GM18508 (cell line): ENCODE measurements around the gene PPP2R2B.

Source experiments
- ATAC-seq: cut with Tn5 transposase; IDR thresholded peaks from one replicate; pipeline ENCODE4 v1.9.1; 2021; ENCODE audit warnings: moderate number of reproducible peaks; ENCODE audit not compliant: insufficient read depth, unreplicated experiment

Gene PPP2R2B

DNA sequence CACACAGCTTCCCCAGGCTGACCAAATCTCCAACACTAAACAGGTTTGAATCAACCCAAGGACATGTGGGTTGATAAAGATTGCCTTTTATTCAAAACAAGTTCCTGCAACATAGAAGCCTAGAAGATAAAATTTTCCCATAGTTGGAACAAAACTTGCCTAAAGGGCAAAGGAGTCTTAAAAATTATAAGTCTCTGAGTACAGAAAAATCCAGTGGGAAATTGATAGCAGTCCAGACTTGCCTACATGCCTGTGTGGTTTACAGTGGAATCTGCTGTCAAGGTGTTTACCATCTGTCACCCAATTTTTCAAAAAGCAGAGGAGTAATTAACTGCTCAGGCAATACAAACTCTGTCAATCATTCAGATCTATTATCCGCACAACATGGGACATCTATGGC, 168.2 kb downstream of the PPP2R2B start:
- no peak for ATAC-seq

DNA sequence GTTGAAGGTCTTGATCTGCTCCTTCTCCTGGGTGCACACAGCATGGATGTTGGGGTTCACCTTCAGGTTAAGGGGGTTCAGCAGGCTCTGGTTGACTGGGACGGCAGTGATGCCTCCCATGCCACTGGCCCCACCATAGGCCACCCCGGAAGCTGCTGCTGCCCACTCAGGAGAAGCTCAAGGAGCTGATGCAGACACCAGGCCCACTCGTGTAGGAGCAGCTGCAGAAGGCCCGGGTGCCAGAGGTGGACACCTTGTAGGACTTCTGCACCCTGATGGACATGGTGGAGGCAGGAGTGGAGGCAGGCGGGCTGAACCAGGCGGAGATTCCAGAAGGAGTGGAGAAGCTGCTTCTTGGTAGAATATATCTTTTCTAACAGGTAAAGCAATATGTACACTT, 171.2 kb downstream of the PPP2R2B start:
- ATAC-seq = no peak

DNA sequence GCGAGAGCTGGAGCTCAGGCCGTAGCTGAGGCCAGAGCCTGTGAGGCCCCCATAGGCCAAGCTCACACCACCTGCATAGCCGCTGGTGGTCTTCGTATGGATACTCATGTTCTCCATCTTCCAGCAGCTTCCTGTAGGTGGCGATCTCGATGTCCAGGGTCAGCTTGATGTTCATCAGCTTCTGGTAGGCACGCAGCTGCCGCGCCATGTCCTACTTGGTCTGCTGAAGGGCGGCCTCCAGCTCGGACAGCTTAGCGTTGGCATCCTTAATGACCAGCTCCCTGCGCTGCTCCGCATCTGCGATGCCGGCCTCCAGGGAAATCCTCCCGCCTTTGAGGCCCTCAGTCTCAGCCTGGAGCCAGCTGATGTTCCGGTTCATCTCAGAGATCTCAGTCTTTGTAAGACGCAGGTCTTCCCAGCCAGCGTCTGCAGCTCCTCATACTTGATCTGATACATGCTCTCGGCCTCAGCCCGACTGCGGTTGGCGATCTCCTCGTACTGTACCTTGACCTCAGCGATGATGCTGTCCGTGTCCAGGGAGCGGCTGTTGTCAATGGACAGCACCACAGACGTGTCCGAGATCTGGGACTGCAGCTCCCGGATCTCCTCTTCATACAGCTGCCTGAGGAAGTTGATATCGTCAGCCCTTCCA, 172.1 kb downstream of the PPP2R2B start:
- no peak for ATAC-seq

DNA sequence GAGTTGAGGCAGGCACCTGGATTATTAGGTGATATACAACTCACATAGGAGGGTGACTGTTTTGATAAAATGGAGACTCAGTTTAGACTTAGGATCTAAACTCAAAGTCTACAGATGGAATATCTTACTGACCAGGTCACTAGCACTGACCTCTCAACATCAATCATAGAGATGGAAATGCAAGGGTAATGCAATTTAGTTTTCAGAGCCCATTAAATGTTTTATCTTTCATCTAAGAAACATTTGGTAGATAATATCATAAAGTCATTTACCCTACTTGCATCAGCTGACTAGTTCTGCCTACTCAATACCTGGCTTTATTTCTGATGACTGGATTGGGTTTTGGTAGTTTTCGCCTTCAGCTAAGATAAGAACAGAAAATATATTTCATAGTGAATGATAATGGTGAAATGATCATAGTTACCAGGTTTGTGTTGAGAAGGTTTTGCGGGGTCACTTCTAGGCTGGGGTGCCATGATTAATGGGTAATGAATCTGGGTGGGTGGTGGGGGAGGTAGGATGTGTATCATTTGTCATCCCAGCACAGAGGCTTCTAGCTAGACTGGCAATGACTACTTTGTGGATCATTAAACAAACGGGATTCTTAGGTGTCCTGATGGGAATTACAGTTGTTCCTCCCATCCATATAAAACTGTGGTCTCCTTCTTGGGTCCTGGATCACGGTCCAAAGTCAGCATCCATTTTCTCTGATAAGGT, 173.4 kb downstream of the PPP2R2B start:
- no peak for ATAC-seq

DNA sequence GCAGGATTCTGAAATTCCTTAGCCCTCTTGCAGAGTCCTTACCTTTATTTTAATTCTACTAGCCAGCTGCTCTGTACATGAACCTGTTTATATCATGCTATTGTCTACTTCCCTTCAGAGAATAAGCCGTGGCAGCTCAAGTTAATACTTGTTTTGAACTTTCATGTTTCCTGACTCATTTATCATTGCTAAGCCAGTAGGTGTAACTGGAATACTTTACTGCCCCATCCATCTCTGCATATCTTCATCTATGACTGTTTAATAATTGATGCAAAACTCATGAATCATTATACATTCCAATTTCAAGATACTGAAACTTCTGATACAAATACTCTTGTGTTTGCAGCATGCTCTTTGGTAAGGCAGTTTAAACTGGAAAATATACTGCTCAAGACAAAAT, 174.7 kb downstream of the PPP2R2B start:
- no peak for ATAC-seq

DNA sequence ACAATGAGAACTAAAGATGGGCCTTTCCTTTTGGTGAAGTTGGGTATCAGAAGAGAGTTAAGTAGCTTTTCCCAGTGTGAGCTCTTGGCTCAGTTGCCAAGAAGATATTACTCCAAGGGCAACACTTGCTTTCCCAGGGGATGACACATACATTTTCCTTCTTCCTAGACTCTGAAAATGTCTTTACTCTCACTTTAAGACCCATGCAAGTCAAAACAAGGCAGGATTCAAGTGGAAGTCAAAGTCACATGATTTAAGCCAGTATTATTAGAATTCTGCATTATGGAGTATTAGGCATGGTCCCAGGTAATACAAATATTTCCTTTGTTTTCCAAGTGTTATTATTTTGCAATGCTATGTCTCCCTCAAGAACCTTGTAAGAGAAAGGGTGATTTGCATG, 175.1 kb downstream of the PPP2R2B start:
- no peak for ATAC-seq

DNA sequence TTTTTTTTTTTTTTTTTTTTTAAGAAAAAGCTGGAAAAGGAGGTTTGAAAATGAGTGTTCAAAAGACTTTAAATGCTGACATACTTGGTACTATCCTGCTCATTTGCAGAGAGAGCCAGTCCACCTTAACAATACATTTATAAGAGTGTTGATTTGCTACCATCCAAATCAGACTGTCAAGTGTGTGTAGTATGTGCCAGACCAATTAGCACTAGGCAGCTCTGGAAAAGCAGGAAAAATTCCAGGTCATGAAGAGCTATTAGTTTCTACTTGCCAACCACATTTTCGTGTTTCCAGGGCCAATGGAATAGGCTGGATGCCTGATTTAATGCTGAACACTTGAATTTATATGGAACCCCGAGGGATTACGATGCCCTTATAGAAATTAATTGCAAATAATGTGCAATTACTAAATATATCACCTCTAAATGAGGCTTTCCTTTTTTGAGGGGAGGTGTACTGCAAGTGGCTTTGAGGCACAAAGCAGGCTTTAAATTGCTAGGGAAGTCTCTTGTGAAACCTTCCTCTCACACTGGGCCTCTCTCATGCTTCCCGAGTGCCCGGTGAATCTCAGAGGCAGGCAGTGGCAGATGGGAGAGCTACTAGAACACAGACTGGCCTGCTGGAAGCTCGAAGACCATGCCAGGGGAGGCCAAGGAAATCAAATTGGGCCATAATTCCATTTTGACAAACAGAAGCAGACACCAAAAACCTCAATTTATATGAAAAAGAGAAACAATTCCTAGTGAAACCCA, 178.7 kb downstream of the PPP2R2B start:
- no peak for ATAC-seq

DNA sequence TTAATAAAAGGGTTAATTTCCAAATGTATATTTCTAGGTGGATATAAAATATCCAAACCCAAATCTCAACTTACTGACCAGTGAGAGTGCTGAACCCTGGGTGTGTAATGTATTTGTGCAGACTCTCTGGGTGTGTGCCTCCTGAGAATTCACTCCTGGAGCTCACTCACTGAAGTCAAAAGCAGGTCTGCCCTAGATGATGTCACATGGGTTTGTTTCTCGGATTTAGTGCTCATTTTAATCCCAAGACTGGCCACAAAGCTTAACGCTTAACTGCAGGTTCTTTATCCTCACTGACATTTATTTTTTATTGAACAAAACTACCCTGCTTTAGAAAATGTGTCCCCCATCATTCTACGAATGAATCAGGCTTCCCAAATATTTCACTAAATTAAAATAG, 179.4 kb downstream of the PPP2R2B start:
- no peak for ATAC-seq

DNA sequence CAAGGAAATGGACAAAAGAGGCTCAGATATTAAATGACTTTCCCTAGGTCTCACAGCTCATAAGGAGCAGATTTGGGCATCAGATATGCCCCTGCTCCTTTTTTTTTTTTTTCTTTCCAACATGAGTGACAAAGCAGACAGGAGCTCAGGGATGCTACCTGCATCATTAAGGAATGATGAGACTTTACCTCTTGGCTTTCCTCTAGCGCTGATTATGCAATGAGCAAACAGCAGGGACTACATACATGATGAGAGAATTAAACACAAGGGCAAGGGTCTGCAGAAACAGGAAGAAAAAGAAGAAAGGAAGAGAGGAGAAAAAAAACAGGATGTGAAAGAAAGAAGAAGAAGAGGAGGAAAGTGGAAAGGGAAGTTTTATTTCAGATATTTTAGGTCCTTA, 179.9 kb downstream of the PPP2R2B start:
- no peak for ATAC-seq

DNA sequence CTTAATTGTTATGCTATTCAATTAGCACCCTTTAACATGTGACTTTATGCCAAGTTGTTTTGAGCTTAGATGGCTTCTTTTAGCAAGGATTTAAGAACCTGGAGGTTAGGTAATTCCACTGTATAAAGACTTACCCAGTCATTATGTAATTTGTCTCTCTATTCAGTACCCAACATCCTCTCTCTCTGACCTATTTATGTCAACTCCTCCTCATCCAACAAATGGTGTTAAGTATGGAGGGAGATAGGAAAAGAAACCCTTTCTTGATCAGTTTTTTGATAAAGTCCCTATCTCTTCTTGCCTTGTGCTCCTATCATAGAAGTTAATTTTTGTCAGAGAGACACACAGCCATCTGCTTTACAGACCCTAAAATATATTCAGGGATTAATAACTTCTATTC, 181.3 kb downstream of the PPP2R2B start:
- ATAC-seq = no peak

DNA sequence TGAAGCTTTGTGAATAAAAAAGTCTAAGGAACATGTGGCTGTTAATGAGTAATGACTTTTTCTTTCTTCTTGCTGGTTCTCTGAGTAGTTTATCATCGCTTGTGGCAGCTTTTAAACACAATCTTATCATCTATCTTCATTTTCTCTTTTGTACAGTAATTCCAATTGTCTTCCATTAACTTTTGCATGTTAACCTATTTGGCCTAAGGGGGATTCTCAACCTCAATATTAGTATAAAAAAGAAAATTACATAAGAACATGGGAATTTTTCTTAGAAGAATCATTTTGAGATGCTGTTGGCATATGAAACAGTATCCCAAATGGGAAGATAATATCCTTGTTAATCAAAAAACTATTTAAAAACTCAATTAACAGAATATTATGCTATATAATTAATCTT, 182.9 kb downstream of the PPP2R2B start:
- no peak for ATAC-seq

DNA sequence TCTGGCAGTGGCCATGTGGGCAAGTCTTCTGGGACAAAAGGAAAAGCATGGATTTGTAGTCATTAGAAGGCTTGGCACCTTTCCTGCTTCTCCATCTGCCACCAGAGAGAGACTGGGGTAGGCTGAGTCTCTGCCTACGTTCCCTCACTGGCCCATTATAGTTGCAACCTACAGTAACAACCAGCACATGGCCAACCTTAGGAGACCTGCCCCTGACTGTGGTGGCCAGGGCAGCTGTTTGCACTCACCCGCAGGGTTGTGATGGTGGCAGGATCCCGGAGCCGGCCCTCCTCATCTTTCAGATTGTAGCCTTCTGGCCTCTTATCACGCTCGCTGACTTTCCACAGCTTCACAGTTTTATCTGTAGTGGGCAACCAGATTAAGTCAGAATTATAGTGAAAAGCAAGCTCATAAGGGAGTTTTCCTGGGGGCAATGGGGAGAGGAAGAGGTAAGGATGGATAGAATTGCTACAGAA, 187.6 kb downstream of the PPP2R2B start:
- ATAC-seq = no peak

DNA sequence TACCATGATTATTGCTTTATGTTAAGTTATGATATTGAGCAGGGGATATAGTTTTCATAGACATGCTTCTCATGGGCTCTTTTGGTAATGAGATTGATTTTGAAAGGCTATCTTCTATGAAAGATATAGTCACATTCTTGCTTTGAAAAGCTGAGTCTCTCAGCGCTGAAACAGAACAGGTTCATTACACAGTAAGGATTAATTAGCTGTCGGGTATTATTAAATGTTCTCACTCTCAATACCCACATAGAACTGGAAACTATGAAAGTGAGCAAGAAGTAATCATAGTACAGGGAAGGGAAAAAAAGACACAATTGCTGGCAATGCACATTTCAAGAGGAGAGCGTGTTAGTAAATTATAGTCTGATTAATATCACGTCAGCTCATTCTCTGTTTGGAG, 190.9 kb downstream of the PPP2R2B start:
- no peak for ATAC-seq

DNA sequence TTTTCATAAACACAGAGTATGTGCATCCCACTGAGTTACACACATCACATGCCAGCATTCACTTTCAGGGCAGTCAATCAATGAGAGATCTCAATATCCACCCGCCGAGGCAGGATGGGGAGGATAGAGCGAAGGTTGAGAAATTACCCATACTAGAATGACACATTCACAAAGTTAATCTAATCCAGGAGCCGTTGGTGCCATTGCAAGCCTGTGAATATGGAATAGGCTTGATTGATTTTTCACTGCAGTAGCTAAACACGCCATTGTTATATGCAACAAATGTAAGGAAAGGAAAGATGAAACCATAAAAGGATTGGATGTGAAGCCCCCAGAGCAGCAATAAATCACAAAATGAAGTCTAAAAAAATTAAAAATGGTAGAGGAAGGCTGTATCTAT, 194.7 kb downstream of the PPP2R2B start:
- ATAC-seq = no peak

DNA sequence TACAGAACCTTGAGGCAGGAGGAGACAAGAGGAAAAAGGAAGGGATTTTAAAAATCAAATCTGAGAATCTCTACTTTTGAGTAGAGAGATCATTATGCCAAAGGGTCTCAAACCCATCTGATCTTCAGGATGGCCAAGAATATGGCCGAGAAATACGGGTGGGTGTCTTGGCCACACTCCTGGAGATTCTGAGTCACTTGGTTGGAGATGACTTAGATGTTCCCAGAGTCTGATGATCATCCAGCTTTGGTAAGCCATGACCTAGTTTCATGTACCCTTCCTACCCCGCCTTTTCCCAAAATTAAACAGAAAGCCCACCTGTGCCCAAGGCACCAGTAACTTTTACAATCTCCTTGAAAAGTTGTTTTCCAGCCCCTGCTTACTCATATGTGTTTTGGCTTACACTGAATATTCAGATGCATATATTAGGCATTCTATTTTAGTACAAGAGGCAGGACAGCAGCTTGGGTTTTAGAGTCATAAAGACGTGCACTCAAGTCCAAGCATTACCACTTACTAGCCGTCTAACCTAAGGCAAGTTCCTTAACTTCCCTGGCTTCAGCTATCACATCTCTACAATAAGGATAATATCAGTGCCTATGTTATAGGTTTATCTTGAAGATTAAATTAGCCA, 195.5 kb downstream of the PPP2R2B start:
- no peak for ATAC-seq

DNA sequence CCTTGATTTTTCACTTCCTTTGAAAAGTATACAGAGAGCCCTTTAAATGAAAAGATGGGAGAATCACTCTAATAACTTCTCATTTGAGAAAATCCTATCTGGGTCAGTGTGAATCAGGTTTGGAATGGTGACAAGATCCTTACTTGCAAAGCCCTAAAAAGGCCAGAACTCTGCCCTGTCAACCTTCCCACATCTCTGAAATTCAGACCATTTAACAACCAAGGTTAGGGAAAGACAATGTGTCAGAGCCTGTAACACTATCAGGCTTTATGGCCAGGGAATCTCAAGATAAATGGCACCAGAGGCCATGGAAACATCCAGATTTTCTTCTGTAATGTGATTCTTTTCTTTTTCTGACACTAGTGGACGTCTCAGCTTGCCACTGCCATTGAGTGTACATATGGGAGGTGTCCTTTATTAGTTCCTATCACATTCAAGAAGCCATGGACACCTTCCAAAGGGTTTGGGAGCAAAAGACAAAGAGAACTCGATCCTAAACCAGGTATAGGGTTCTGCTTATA, 196.9 kb downstream of the PPP2R2B start:
- ATAC-seq = no peak

DNA sequence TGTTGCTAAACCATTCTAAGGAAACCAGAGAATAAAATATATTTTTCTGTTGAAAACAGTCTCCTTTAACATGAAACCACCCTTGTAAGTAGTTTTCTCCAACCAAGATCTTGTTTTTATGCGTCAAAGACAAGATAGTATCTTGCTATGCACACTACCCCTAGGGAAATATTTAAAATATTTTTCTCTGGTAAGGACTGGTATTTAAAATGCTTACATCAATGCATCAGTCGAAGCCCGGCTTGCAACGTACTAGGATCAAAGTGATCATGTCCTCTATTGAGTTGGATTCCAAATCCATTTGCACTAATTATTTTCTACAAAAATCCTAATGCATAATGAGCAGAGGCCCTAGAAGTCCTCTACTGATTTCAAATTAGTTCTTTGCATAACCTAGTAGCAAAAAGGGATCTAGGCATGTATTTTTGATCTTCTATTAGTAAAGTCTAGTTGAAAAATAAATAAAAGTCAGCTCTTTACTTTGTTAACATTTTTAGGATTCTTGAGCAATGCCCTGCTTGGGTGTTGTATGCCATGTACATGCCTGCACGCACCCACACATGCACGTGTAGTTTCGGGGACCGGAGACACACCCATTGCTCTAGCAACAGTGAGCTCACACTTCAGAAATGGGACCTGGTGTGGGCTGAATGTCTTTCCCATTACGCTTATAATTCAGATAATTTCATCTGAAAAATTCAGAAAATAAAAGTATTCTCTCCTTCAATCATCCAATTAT, 197.5 kb downstream of the PPP2R2B start:
- ATAC-seq = no peak

DNA sequence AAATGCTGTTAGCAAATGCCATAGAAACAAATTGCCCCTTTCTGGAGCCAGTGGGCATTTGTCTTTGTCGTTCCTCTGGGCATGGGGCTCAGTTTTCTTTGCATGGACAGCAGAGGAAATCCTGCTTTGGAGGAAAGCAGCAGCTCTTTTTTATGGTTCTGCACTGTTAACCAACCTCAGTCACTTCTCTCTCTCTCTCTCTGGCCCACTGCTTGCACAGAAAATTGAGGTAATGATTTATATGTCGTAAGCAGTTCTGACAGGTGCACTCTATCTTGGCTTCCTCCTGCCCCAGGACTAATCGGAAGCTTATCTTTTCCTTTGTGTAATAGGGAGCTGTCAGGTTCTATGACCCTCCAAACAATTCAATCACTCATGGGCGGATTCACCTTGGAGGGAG, 202.9 kb downstream of the PPP2R2B start:
- peak; percentile 61 for ATAC-seq

DNA sequence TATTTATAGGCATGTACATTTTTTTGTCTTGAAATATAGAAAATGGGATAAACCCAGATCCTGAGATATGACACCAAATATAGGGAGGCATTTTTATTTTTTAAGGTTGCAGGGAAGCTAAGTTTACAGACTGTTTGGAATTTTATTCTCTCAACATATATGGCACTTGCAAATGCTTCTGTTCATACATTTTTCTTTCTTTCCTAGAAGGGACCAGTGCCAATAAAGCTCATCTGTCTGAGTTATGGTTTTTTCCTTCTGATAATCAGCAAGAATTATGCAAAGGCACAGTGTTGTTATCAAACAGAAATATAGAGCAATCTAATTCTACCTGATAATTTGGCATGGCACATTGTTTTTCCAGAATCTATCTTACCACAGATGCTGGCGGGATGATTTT, 205.7 kb downstream of the PPP2R2B start:
- ATAC-seq = no peak
